ENCODE data around the gene ETF1.

GRCh38 chr5:138541511-138542179 lies 1.4 kb downstream of the ETF1 start:
- TF ChIP-seq, protein P1, sequence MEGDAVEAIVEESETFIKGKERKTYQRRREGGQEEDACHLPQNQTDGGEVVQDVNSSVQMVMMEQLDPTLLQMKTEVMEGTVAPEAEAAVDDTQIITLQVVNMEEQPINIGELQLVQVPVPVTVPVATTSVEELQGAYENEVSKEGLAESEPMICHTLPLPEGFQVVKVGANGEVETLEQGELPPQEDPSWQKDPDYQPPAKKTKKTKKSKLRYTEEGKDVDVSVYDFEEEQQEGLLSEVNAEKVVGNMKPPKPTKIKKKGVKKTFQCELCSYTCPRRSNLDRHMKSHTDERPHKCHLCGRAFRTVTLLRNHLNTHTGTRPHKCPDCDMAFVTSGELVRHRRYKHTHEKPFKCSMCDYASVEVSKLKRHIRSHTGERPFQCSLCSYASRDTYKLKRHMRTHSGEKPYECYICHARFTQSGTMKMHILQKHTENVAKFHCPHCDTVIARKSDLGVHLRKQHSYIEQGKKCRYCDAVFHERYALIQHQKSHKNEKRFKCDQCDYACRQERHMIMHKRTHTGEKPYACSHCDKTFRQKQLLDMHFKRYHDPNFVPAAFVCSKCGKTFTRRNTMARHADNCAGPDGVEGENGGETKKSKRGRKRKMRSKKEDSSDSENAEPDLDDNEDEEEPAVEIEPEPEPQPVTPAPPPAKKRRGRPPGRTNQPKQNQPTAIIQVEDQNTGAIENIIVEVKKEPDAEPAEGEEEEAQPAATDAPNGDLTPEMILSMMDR (IDR thresholded peaks at IDR 0.05): no peak
- TF ChIP-seq POLR2A (IDR thresholded peaks at IDR 0.05): no peak
